Panc1 (cell line): ENCODE data around the gene BEND4.

Source experiments
- POLR2AphosphoS5 ChIP-seq: IDR thresholded peaks from 2 replicates; pipeline ENCODE4 v1.6.1; 2012; ENCODE audit warnings: mild to moderate bottlenecking, low read depth, low read length, moderate library complexity
- REST ChIP-seq, 2 experiments: IDR thresholded peaks; 2 replicates each; pipeline ENCODE4 v1.6.1; 2011 to 2012; ENCODE audit warnings: low read depth in 2 of 2, control low read depth in 1 of 2, low read length in 1 of 2, mild to moderate bottlenecking in 1 of 2, moderate library complexity in 1 of 2; ENCODE audit not compliant: insufficient read depth in 1 of 2
- TF ChIP-seq, protein P1 (sequence below): fragments of 450-650 bp; IDR thresholded peaks from 2 replicates; pipeline ENCODE4 v1.5.1; 2017; ENCODE audit warnings: mild to moderate bottlenecking

DNA sequence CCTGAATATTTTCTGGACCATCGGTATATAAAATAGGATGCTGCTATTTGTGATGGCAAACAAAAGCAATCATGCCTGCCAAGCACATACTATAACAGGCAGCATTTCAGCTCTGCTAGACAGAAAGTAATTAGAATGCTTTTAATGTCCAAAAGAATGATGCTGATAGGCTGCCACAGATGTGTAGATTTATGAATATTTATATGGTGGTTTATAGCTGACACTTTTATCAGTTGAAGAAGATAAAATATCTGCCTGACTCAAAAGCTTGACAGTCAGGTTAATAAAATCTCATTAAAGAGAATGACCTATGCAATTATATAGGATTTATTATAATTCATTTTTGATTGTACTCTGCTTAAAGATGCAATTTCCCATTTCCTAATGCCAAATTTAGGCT is 4.0 kb downstream of the BEND4 start:
- TF ChIP-seq, protein P1, sequence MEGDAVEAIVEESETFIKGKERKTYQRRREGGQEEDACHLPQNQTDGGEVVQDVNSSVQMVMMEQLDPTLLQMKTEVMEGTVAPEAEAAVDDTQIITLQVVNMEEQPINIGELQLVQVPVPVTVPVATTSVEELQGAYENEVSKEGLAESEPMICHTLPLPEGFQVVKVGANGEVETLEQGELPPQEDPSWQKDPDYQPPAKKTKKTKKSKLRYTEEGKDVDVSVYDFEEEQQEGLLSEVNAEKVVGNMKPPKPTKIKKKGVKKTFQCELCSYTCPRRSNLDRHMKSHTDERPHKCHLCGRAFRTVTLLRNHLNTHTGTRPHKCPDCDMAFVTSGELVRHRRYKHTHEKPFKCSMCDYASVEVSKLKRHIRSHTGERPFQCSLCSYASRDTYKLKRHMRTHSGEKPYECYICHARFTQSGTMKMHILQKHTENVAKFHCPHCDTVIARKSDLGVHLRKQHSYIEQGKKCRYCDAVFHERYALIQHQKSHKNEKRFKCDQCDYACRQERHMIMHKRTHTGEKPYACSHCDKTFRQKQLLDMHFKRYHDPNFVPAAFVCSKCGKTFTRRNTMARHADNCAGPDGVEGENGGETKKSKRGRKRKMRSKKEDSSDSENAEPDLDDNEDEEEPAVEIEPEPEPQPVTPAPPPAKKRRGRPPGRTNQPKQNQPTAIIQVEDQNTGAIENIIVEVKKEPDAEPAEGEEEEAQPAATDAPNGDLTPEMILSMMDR: no peak
- no peak for TF ChIP-seq POLR2AphosphoS5
- no peak for TF ChIP-seq REST (IDR thresholded peaks at IDR 0.05; ENCODE audit: insufficient read depth in 1 of 2, low read depth in 2 of 2, low read length in 1 of 2)
